ENCODE results near the gene CISH.

Gene CISH

DNA sequence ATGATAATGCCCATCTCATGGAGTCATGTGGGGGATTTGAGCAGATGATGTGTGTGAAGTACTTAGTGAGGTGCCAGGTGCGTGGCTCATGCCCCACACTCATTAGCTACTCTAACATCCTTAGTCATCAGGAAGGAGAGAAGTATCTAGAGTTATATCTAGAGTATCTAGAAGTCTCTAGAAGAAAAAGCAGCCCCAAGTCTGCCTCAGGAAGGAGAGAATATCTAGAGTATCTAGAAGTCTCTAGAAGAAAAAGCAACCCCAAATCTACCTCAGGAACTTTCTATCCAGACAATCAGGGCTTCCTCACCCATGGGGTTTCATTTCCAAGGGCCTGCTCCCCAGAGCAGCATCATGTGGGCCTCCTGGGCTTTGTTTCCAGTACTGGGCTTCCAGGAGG is 38.4 kb upstream of the CISH start:
- TF ChIP-seq, protein P1, sequence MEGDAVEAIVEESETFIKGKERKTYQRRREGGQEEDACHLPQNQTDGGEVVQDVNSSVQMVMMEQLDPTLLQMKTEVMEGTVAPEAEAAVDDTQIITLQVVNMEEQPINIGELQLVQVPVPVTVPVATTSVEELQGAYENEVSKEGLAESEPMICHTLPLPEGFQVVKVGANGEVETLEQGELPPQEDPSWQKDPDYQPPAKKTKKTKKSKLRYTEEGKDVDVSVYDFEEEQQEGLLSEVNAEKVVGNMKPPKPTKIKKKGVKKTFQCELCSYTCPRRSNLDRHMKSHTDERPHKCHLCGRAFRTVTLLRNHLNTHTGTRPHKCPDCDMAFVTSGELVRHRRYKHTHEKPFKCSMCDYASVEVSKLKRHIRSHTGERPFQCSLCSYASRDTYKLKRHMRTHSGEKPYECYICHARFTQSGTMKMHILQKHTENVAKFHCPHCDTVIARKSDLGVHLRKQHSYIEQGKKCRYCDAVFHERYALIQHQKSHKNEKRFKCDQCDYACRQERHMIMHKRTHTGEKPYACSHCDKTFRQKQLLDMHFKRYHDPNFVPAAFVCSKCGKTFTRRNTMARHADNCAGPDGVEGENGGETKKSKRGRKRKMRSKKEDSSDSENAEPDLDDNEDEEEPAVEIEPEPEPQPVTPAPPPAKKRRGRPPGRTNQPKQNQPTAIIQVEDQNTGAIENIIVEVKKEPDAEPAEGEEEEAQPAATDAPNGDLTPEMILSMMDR (IDR thresholded peaks at IDR 0.05; ENCODE audit: low read depth, low read length, missing control alignments), result no peak
- no peak for DNase-seq (ENCODE audit: low read depth)

DNA sequence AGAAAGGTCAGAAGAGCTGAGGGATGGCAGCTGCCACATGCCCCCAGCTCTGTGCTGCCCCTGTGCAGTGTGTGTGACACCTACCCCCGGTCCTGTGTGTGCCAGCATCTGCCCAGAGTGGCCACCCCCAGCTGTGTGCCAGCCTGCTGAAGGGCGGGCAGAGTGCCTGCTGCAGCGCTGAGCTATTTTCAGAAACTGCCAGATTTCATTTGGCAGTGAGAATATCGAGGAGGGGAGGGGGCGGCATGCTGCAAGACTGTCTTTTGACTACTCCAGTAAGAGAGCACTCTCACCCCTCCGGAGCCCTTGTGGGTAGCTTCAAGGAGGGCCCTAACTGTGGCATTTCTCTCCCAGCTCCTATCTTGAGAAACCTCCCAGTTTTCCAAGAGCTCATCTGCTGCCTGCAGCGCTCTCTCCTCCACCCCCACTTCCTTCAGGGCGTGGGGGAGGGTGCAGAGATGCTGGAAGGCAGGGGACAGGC is 37.9 kb upstream of the CISH start:
- no peak overlapping the region for H3K4me3 ChIP-seq (ENCODE audit: low read depth, low read length)

More for the DNA sequence above, 38.4 kb upstream of the CISH start:
- H3K4me3 ChIP-seq (ENCODE audit: low read depth, low read length), result no peak overlapping the region

DNA sequence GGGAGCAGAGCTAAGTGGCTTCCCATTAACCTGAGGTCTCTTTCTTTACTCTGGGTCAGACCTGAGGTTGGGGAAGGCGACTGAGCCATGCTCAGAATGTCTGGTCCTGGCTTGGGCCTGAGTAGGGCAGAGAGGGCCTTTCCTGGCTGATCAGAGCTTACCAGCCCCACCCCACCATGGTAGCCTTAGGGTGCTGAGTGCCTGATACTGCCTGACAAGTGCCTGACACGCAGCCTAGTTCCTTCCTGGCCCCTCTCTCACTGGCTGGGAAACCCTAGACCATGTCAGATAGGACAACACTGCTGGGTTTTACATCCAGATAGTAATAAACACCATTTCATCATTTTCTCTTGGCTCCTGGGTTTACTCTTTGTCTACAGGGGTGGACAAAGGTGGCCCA is 37.4 kb upstream of the CISH start:
- no peak overlapping the region for H3K4me3 ChIP-seq (ENCODE audit: low read depth, low read length)
- TF ChIP-seq, protein P1 (IDR thresholded peaks at IDR 0.05; ENCODE audit: low read depth, low read length, missing control alignments), result no peak
- no peak for DNase-seq (ENCODE audit: low read depth)

More for the DNA sequence above, 37.9 kb upstream of the CISH start:
- TF ChIP-seq, protein P1 (IDR thresholded peaks at IDR 0.05; ENCODE audit: low read depth, low read length, missing control alignments), result no peak
- no peak for DNase-seq (ENCODE audit: low read depth)

DNA sequence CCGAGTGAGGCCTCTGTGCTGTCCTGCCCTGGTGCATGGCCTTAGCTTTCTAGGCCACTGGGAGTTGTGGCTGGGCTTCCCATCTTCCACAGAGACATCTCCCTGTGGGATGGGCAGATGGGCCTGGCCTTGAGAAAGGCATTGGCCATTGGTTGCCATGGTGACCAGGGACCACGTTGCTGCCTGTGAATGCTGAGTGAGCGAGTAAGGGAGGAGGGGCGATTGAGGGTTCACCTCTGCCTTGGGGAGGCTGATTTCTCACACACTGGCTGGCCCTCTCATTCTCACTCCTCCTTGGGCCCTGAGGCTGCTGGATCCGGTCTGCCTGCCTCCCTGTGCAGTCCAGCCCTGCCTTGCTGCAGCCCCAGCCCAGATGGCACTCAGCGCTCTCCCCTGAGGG is 36.7 kb upstream of the CISH start:
- TF ChIP-seq, protein P1 (IDR thresholded peaks at IDR 0.05; ENCODE audit: low read depth, low read length, missing control alignments), result no peak
- DNase-seq (ENCODE audit: low read depth), result no peak

DNA sequence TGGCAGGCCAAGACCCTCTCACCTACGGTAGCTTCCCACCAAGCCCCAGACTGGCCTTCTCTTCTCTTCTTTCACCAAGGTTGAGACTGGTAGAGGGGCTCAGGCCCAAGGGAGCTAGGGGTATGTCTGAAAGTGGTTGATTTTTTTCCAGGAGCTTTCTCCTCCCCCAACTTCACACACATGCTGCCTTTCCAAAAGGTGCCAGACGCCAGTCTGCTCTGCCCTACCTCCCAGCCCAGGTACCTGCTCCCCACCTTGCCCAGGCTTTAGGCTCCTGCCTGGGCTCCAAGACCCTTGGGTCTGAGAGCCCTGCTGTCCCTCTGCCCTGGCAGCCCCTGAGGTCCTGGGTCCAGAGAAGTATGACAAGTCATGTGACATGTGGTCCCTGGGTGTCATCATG is 33.8 kb upstream of the CISH start:
- H3K4me3 ChIP-seq (ENCODE audit: low read depth, low read length), result no peak overlapping the region
- no peak for DNase-seq (ENCODE audit: low read depth)
- TF ChIP-seq, protein P1 (IDR thresholded peaks at IDR 0.05; ENCODE audit: low read depth, low read length, missing control alignments), result no peak

More for the DNA sequence above, 36.7 kb upstream of the CISH start:
- no peak overlapping the region for H3K4me3 ChIP-seq (ENCODE audit: low read depth, low read length)

DNA sequence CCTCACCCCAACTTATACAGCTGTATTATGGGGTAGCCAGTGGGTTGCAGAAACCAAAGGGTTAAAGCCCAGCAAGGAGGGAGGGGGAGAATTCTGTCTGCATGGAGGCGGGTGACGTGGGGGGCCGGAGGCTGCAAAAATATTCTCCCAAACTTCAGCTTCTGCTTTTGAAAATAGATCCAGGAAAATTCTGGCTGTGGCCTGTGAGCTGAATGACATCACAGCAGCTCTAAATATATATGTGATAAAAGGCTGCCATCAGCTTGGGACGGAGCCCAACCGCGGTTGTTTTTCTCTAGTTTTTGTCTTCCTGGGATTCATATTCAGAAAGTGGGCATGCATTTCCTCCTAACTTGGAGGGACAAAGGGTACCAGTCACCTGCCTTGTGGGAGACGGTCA is 33.0 kb upstream of the CISH start:
- TF ChIP-seq, protein P1 (IDR thresholded peaks at IDR 0.05; ENCODE audit: low read depth, low read length, missing control alignments), result no peak
- no peak for DNase-seq (ENCODE audit: low read depth)
- no peak overlapping the region for H3K4me3 ChIP-seq (ENCODE audit: low read depth, low read length)

DNA sequence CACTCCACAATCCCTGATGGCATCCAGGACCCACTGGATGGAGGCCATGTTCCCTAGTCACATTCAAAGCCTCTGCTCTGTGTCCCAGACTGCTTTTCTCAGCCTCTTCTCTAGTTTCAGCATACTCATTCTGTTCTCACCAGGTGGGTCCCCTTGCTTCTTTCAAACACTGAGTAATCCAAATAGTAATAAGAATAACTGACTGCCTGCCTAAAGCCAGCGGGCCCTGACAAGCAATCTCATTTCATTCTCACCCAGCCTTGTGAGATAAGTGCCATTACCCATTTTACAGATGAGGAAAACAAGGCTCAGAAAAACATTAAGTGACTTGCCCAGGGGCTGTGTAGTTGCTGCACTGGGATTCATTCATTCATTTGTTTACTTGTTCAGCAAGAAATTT is 30.8 kb upstream of the CISH start:
- TF ChIP-seq, protein P1 (IDR thresholded peaks at IDR 0.05; ENCODE audit: low read depth, low read length, missing control alignments), result no peak
- H3K4me3 ChIP-seq (ENCODE audit: low read depth, low read length), result no peak overlapping the region
- DNase-seq (ENCODE audit: low read depth), result no peak

Data from GM12864 (cell line).